Transverse colon (tissue), 4 donors: Measurements from ENCODE around the gene CNNM3. TPM values are rescaled to one million over a fixed set of nuclear protein-coding genes. Genes with fewer than 3 reads are reported as not detected.
A peak's percentile ranks its signal among the peaks of the same experiment; 100 is the strongest.
"Not testable (repeated sequence)": the region's sequence is repeated elsewhere in the genome, so short reads cannot be mapped to it uniquely, and the experiment has no call there.

Experiments
- DNase-seq: peaks from one replicate; pipeline ENCODE4 v3.0.0-alpha.2; 2019
- H3K27ac ChIP-seq, 4 donors: fragments of 200-600 bp; sonication (generic); 2 replicates each; pipeline ENCODE4 v1.5.1; 2016 to 2018; ENCODE audit warnings: inconsistent platforms in 4 of 4
- H3K27me3 ChIP-seq: fragments of 200-600 bp; sonication (generic); 2 replicates; pipeline ENCODE4 v1.5.1; 2017; ENCODE audit warnings: inconsistent platforms
- H3K36me3 ChIP-seq, 4 donors: fragments of 200-600 bp; sonication (generic); 2 replicates each; pipeline ENCODE4 v1.5.1; 2017 to 2019; ENCODE audit warnings: inconsistent platforms in 4 of 4
- H3K4me1 ChIP-seq, 4 donors: fragments of 200-600 bp; sonication (generic); 2 replicates each; pipeline ENCODE4 v1.5.1; 2017 to 2020; ENCODE audit warnings: inconsistent platforms in 4 of 4
- H3K4me3 ChIP-seq, 4 donors: fragments of 200-600 bp; sonication (generic); 1 replicate in 1 of 4; 2 replicates in 3 of 4; pipeline versions ENCODE4 v1.5.1 to v1.6.1; 2017 to 2019; ENCODE audit warnings: inconsistent platforms in 4 of 4
- H3K9me3 ChIP-seq, 2 donors: fragments of 200-600 bp; sonication (generic); 2 replicates each; pipeline ENCODE4 v1.5.1; 2017 to 2019; ENCODE audit warnings: inconsistent platforms in 2 of 2
- EP300 ChIP-seq: sonication (generic); formaldehyde crosslinking; IDR thresholded peaks from one replicate; pipeline ENCODE4 v1.6.1; 2017; ENCODE audit warnings: antibody characterized with exemption, low read depth
- POLR2A ChIP-seq: fragments of 450-650 bp; IDR thresholded peaks from one replicate; pipeline ENCODE4 v1.6.1; 2016; ENCODE audit warnings: antibody characterized with exemption, mild to moderate bottlenecking, moderate library complexity
- POLR2AphosphoS5 ChIP-seq, 3 donors: sonication (generic); formaldehyde crosslinking; IDR thresholded peaks; one replicate each; pipeline ENCODE4 v1.6.1; 2016; ENCODE audit warnings: antibody characterized with exemption in 3 of 3
- WGBS, 2 donors: methylation state at CpG; one replicate each; pipeline ENCODE4 v1.1.5; 2018; ENCODE audit warnings: low coverage in 1 of 2; 5-methylcytosine and 5-hydroxymethylcytosine counted together
- in situ Hi-C, 4 donors: fragments of 200-750 bp; cut with MboI; loops; one replicate each; pipeline versions ENCODE4 v1.15.0 to v1.15.1; 2017; ENCODE audit warnings: low sequenced_read_pairs in 3 of 4, low pct_ligation_motif_present in 1 of 4, low pct_unique_long_range_greater_than_20kb in 1 of 4
- intact Hi-C: fragments of 100-400 bp; cut with DNase I; formaldehyde crosslinking; loops from one replicate; pipeline ENCODE4 v1.15.1; 2023; ENCODE audit warnings: low total_unique reads
- total RNA-seq, 4 donors: library from RNA; depleted of rRNA; stranded (reverse); fragments of >200 nt; gene quantifications; one replicate each; pipeline ENCODE4 v1.1.0, GENCODE V29; 2016
- TF ChIP-seq, protein P1 (sequence below), 5 experiments: fragments of 200-600 bp in 3 of 5; fragments of 450-650 bp in 2 of 5; sonication (generic) in 3 of 5; IDR thresholded peaks; 1 replicate in 2 of 5; 2 replicates in 3 of 5; pipeline ENCODE4 v1.5.1; 2016 to 2017; ENCODE audit warnings: antibody characterized with exemption in 5 of 5, inconsistent platforms in 3 of 5, mild to moderate bottlenecking in 2 of 5, moderate library complexity in 1 of 5

Gene CNNM3
- total RNA-seq, 4 donors from 2014 or later, result 14.2 to 54.3 (median 22.3) TPM

DNA sequence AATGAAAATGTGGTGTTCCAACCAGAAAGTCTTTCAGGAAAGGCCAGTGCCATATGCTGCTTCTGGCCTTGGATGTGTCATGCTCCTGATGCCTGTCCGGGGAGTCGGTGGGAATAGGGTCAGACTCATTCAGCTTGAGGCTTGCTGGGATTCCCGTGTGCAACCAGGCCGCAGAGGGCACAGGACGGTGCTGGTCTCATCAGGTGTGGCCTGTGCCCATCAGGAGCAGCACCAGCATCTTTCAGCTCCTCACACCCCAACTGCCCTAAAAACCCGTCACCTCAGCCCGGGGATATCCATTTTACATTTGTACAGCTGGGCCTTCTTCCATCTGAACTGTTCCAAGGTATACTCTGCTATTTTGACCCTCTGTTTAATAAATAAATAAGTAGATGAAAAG is 13.3 kb upstream of the CNNM3 start:
- H3K27ac ChIP-seq, result no peak overlapping the region
- in situ Hi-C loops (no loop called here), intact Hi-C loops (loop anchor here (5.0 kb wide), 1 partner anchor 190 kb away; no protein-coding TSS in a partner anchor)

DNA sequence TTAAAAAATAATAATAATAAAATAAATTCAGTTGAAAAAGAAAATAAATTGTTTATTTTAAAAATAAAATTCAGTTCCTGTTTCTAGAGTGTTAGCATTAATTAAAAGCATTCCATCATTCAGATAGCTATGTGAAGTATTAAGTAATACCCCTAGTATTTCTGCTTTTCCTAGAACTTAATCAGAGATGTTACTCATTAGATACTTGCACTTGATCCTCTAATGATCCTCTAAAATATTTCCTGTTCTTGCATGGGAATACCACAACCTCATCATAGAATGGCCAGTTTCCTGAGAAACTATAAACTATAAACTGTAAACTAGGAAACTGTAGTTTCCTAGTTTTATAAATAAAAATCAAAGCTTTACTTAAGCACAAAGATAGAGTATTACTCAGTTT is 11.1 kb upstream of the CNNM3 start:
- TF ChIP-seq POLR2A (no peak), POLR2AphosphoS5 (IDR thresholded peaks at IDR 0.05) (no peak), EP300 (no peak)
- TF ChIP-seq, protein P1, sequence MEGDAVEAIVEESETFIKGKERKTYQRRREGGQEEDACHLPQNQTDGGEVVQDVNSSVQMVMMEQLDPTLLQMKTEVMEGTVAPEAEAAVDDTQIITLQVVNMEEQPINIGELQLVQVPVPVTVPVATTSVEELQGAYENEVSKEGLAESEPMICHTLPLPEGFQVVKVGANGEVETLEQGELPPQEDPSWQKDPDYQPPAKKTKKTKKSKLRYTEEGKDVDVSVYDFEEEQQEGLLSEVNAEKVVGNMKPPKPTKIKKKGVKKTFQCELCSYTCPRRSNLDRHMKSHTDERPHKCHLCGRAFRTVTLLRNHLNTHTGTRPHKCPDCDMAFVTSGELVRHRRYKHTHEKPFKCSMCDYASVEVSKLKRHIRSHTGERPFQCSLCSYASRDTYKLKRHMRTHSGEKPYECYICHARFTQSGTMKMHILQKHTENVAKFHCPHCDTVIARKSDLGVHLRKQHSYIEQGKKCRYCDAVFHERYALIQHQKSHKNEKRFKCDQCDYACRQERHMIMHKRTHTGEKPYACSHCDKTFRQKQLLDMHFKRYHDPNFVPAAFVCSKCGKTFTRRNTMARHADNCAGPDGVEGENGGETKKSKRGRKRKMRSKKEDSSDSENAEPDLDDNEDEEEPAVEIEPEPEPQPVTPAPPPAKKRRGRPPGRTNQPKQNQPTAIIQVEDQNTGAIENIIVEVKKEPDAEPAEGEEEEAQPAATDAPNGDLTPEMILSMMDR (IDR thresholded peaks at IDR 0.05), result no peak
- intact Hi-C loops, result loop anchor here (5.0 kb wide), 1 partner anchor 193 kb away; no protein-coding TSS in a partner anchor
- Histone ChIP-seq H3K27me3 (no peaks in the 10 kb centered on the region), H3K4me3 (no peak overlapping the region), H3K27ac (no peak overlapping the region), H3K4me1 (peaks cover 0 to 9% (median 5%) of the 10 kb centered on the region in 4 donors), H3K9me3 (no peaks in the 10 kb centered on the region), H3K36me3 (peaks cover 0 to 12% (median 5%) of the 10 kb centered on the region in 4 donors)
- DNase-seq, result no peak
- in situ Hi-C loops, result no loop called here

More for the DNA sequence above, 13.3 kb upstream of the CNNM3 start:
- Histone ChIP-seq H3K4me1 (peaks cover 0 to 9% (median 5%) of the 10 kb centered on the region in 4 donors), H3K36me3 (peaks cover 0 to 15% (median 8%) of the 10 kb centered on the region in 4 donors), H3K27me3 (no peaks in the 10 kb centered on the region), H3K4me3 (no peak overlapping the region), H3K9me3 (no peaks in the 10 kb centered on the region)
- DNase-seq, result no peak
- TF ChIP-seq, protein P1 (IDR thresholded peaks at IDR 0.05), result no peak
- TF ChIP-seq POLR2AphosphoS5 (IDR thresholded peaks at IDR 0.05), result no peak
- TF ChIP-seq EP300, result no peak
- no peak for TF ChIP-seq POLR2A
- 91 to 100% methylated on average over 2 to 7 of the region's 7 CpGs for WGBS, 2 donors

DNA sequence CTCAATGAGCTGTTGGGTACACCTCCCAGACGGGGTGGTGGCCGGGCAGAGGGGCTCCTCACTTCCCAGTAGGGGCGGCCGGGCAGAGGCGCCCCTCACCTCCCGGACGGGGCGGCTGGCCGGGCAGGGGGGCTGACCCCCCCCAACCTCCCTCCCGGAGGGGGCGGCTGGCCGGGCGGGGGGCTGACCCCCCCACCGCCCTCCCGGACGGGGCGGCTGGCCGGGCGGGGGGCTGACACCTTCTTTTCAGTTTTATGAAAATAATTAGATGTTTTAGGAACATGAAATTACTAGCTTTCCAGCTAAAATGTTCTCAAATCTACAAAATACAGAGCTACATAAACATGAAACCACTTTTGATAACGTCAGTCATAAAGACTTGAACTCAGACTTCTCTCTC is 10.1 kb upstream of the CNNM3 start:
- Histone ChIP-seq H3K36me3 (peaks cover 0 to 13% (median 5%) of the 10 kb centered on the region in 4 donors), H3K27ac (peak overlapping the region in 1 of 4 donors; percentile 52)
- 83 to 88% methylated on average over 1 to 10 of the region's 20 CpGs for WGBS, 2 donors
- in situ Hi-C loops, DNase-seq, H3K9me3 ChIP-seq, H3K27me3 ChIP-seq, H3K4me3 ChIP-seq, H3K4me1 ChIP-seq, intact Hi-C loops: not testable (repeated sequence)

DNA sequence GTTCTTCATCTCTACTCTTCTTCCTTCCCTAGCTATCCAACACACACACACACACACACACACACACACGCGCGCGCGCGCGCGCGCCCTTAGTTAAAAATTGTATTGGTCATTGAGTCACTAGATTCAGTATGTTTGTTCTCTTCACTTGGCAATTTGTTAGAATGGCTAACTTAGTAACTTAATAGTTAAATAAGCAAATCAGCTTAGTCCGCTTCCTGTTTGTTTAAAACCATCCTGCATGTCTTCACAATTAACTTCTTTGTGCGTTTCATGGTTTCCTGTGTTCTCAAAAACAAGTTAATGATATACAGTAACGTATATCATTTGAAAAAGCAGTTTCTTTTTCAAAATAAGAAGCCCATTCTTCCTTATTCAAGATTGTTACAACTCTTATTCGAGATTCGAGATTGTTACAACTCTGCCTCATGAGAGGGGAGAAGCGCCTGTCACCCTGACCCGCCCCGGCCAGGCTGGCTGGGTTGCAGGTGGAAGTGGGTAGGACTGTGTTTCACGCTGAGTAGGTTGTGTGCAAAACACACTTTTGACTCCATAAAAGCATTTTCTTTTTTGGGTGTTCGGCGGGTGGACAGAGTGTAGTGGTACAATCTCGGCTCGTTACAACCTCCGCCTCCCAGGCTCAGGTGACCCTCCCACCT is 9.5 kb upstream of the CNNM3 start:
- no peaks in the 10 kb centered on the region for H3K4me1 ChIP-seq
- DNase-seq, result no peak
- H3K9me3 ChIP-seq, result no peaks in the 10 kb centered on the region
- TF ChIP-seq, protein P1 (IDR thresholded peaks at IDR 0.05), result no peak
- no peak for TF ChIP-seq EP300
- no peak for TF ChIP-seq POLR2AphosphoS5 (IDR thresholded peaks at IDR 0.05)
- TF ChIP-seq POLR2A, result no peak
- H3K4me3 ChIP-seq, result no peak overlapping the region
- H3K27ac ChIP-seq, result peak overlapping the region in 2 of 4 donors; percentile 25 to 52
- in situ Hi-C loops (no loop called here), intact Hi-C loops (no loop called here)
- WGBS, 2 donors, result 80 to 86% methylated on average over 13 to 23 of the region's 23 CpGs
- H3K27me3 ChIP-seq, result no peaks in the 10 kb centered on the region
- H3K36me3 ChIP-seq, result peaks cover 0 to 13% (median 5%) of the 10 kb centered on the region in 4 donors

DNA sequence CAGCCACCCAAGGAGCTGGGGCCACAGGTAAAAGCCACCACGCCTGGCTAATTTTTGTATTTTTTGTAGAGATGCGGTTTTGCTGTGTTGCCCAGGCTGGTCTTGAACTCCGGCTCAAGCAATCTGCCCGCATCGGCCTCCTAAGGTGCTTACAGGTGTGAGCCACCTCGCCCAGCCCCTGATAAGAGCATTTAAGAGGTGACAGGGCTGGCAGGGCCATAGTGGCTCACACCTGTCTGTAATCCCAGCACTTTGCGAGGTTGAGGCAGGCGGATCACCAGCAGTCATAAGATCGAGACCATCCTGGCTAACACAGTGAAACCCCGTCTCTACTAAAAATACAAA is 9.0 kb upstream of the CNNM3 start:
- Histone ChIP-seq H3K9me3 (no peaks in the 10 kb centered on the region), H3K36me3 (peaks cover 0 to 13% (median 5%) of the 10 kb centered on the region in 4 donors), H3K4me1 (peaks cover 0 to 4% (median 0%) of the 10 kb centered on the region in 4 donors), H3K27ac (peak overlapping the region in 2 of 4 donors; percentile 25 to 52), H3K4me3 (no peak overlapping the region), H3K27me3 (no peaks in the 10 kb centered on the region)
- intact Hi-C loops (no loop called here), in situ Hi-C loops (no loop called here)
- TF ChIP-seq POLR2AphosphoS5 (IDR thresholded peaks at IDR 0.05), result no peak
- TF ChIP-seq EP300, result no peak
- TF ChIP-seq, protein P1 (IDR thresholded peaks at IDR 0.05), result no peak
- TF ChIP-seq POLR2A, result no peak
- WGBS, 2 donors, result 87 to 96% methylated on average over 4 to 10 of the region's 10 CpGs
- DNase-seq, result no peak
